ENCODE data around the gene EDAR. TPM values are rescaled to one million over a fixed set of nuclear protein-coding genes. Genes with fewer than 3 reads are reported as not detected.

EDAR gene
- total and polyA plus RNA-seq, 4 experiments from 2014 or later, result 3.0 to 6.3 (median 4.6) TPM

DNA sequence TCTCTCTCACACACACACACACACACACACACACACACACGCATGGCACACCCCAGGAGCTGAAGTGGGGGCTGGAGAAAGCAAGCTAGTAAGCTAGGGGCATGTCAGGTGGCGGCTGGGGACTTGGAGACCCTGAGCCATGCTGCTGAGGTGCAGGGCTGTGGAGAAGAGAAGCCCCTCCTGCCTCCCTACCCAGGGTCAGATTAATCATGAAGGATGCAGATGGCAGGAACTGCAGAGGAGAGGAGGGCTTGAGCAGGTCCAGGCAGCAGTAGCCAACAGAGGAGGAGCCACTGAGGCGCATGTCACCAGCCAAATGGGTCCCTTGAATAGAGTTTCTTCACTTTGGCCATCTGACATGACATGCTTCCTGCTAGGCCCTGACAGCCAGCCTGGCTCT lies 9.6 kb downstream of the EDAR start:
- no peak for DNase-seq
- Mint-ChIP-seq H3K4me3 (no peak overlapping the region), H3K9me3 (no peaks in the 10 kb centered on the region), H3K27me3 (no peaks in the 10 kb centered on the region), H3K27ac (peak overlapping the region in 3 of 7 donors; percentile 41 to 72 (median 61)), H3K4me1 (peaks cover 12 to 63% (median 41%) of the 10 kb centered on the region in 4 donors), H3K36me3 (no peaks in the 10 kb centered on the region)
- POLR2A ChIA-PET (ENCODE audit: partially characterized antibody), result interaction anchor here (1.2 kb wide), 1 partner anchor 11 kb away, joined by 3 read pairs; no protein-coding TSS in a partner anchor
- H3K4me3 ChIP-seq (ENCODE audit: low read length in 2 of 2), result no peak overlapping the region
- peaks cover 17% of the 10 kb centered on the region for H3K4me1 ChIP-seq (ENCODE audit: insufficient read depth, low read length)
- no peaks in the 10 kb centered on the region for H3K36me3 ChIP-seq (ENCODE audit: insufficient read depth, low read length)
- no peak overlapping the region for H3K27ac ChIP-seq (ENCODE audit: low read depth, low read length)
- H3K27me3 ChIP-seq (ENCODE audit: insufficient read depth, low read length), result no peaks in the 10 kb centered on the region
- H3K9me3 ChIP-seq (ENCODE audit: control insufficient read depth in 1 of 2, low read length in 2 of 2), result no peaks in the 10 kb centered on the region
- intact Hi-C loops (cut with micrococcal nuclease), result no loop called here
- CTCF ChIA-PET (ENCODE audit: partially characterized antibody), result interaction anchor here (2.5 kb wide), 1 partner anchor 10 kb away, joined by 13 read pairs; the partner anchor contains the start of gene EDAR

GRCh38 chr2:108978709-108979111 lies 10.3 kb downstream of the EDAR start:
- H3K4me3 Mint-ChIP-seq, result no peak overlapping the region
- Histone ChIP-seq H3K27ac (ENCODE audit: low read depth, low read length) (no peak overlapping the region), H3K4me3 (ENCODE audit: low read length in 2 of 2) (no peak overlapping the region), H3K4me1 (ENCODE audit: insufficient read depth, low read length) (peaks cover 21% of the 10 kb centered on the region), H3K9me3 (ENCODE audit: control insufficient read depth in 1 of 2, low read length in 2 of 2) (no peaks in the 10 kb centered on the region), H3K36me3 (ENCODE audit: insufficient read depth, low read length) (no peaks in the 10 kb centered on the region), H3K27me3 (ENCODE audit: insufficient read depth, low read length) (no peaks in the 10 kb centered on the region)
- no peak for DNase-seq
- H3K27ac Mint-ChIP-seq, result peak overlapping the region in 2 of 7 donors; percentile 42 to 52
- CTCF ChIA-PET (ENCODE audit: partially characterized antibody), result interaction anchor here (1.5 to 2.5 kb wide), 2 partner anchors 10 to 125 kb away, joined by 3 to 13 read pairs; partner anchors contain the start of gene EDAR
- no peaks in the 10 kb centered on the region for H3K27me3 Mint-ChIP-seq
- H3K36me3 Mint-ChIP-seq, result no peaks in the 10 kb centered on the region
- no peaks in the 10 kb centered on the region for H3K9me3 Mint-ChIP-seq
- H3K4me1 Mint-ChIP-seq, result peaks cover 13 to 61% (median 41%) of the 10 kb centered on the region in 4 donors
- POLR2A ChIA-PET (ENCODE audit: partially characterized antibody), result interaction anchor here (1.2 kb wide), 1 partner anchor 10 kb away, joined by 3 read pairs; no protein-coding TSS in a partner anchor
- intact Hi-C loops (cut with micrococcal nuclease), result no loop called here

DNA sequence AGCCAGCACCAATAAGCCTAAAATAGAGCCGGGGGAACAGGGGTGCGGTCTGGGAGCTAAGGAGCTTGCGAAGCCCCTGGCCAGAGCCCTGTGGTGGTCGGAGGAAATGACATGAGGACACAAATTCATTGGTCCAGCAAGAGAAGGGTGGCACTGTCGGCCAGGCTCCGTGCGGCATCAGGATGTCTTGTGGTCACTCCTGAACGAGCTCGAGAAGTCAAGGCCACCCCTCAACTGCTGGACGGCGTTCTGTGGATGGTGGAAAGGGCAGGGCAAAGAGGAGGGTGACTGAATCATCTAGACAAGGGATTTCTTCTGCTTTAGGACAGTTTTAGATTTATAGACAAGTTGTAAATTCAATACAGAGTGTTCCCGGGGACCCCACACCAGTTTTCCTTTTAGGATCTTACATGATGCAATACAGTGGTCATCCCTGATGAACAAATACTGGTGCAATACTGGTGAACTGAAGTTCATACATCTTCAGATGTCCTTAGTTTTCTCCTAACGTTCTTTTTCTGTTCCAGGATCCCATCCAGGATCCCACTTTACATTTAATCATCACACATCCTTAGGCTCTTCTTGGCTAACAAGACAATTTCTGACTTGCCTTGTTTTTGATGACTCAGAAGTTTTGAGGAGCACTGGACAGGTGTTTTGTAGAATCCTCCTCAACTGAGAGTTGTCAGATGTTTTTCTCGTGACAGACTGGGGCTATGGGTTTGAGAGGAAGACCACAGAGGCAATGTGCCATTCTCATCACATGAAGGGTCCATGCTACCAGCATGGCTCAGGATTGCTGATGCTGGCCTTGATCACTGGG lies 13.2 kb downstream of the EDAR start:
- H3K36me3 ChIP-seq (ENCODE audit: insufficient read depth, low read length), result no peaks in the 10 kb centered on the region
- no peaks in the 10 kb centered on the region for H3K9me3 ChIP-seq (ENCODE audit: control insufficient read depth in 1 of 2, low read length in 2 of 2)
- H3K27ac Mint-ChIP-seq, result peak overlapping the region in 2 of 7 donors; percentile 17 to 31
- POLR2A ChIA-PET (ENCODE audit: partially characterized antibody), result no interaction called here
- CTCF ChIA-PET (ENCODE audit: partially characterized antibody), result interaction anchor here (0.9 to 1.9 kb wide), 3 partner anchors 9 to 127 kb away, joined by 3 to 4 read pairs (median 4); no protein-coding TSS in a partner anchor
- no peak overlapping the region for H3K4me3 Mint-ChIP-seq
- no peaks in the 10 kb centered on the region for H3K27me3 ChIP-seq (ENCODE audit: insufficient read depth, low read length)
- intact Hi-C loops (cut with micrococcal nuclease), result no loop called here
- DNase-seq, result no peak
- no peaks in the 10 kb centered on the region for H3K9me3 Mint-ChIP-seq
- peaks cover 9% of the 10 kb centered on the region for H3K4me1 ChIP-seq (ENCODE audit: insufficient read depth, low read length)
- no peaks in the 10 kb centered on the region for H3K27me3 Mint-ChIP-seq
- peaks cover 7 to 51% (median 32%) of the 10 kb centered on the region in 4 donors for H3K4me1 Mint-ChIP-seq
- H3K36me3 Mint-ChIP-seq, result no peaks in the 10 kb centered on the region
- H3K4me3 ChIP-seq (ENCODE audit: low read length in 2 of 2), result no peak overlapping the region
- no peak overlapping the region for H3K27ac ChIP-seq (ENCODE audit: low read depth, low read length)

GRCh38 chr2:108974674-108975073 lies 14.3 kb downstream of the EDAR start:
- H3K27me3 ChIP-seq (ENCODE audit: insufficient read depth, low read length), result no peaks in the 10 kb centered on the region
- Mint-ChIP-seq H3K4me1 (peaks cover 12 to 62% (median 34%) of the 10 kb centered on the region in 4 donors), H3K27me3 (no peaks in the 10 kb centered on the region), H3K9me3 (no peaks in the 10 kb centered on the region), H3K36me3 (no peaks in the 10 kb centered on the region), H3K27ac (peak overlapping the region in 2 of 7 donors; percentile 52 to 72), H3K4me3 (peak overlapping the region in 6 of 8 donors; percentile 5 to 60 (median 35))
- ChIA-PET CTCF (ENCODE audit: partially characterized antibody) (interaction anchor here (0.7 to 1.9 kb wide), 6 partner anchors 10 to 128 kb away, joined by 3 to 4 read pairs (median 3); no protein-coding TSS in a partner anchor), POLR2A (ENCODE audit: partially characterized antibody) (interaction anchor here (1.0 kb wide), 1 partner anchor 57 kb away, joined by 3 read pairs; no protein-coding TSS in a partner anchor)
- no peak overlapping the region for H3K4me3 ChIP-seq (ENCODE audit: low read length in 2 of 2)
- no peak overlapping the region for H3K27ac ChIP-seq (ENCODE audit: low read depth, low read length)
- H3K9me3 ChIP-seq (ENCODE audit: control insufficient read depth in 1 of 2, low read length in 2 of 2), result no peaks in the 10 kb centered on the region
- peaks cover 9% of the 10 kb centered on the region for H3K4me1 ChIP-seq (ENCODE audit: insufficient read depth, low read length)
- no peaks in the 10 kb centered on the region for H3K36me3 ChIP-seq (ENCODE audit: insufficient read depth, low read length)
- DNase-seq, result peak in 1 of 5 donors; percentile 8
- intact Hi-C loops (cut with micrococcal nuclease), result no loop called here

GRCh38 chr2:108972663-108973062 lies 16.4 kb downstream of the EDAR start:
- ChIA-PET CTCF (ENCODE audit: partially characterized antibody) (interaction anchor here (5.5 kb wide), 1 partner anchor 16 kb away, joined by 32 read pairs; the partner anchor contains the start of gene EDAR), POLR2A (ENCODE audit: partially characterized antibody) (no interaction called here)
- H3K27me3 Mint-ChIP-seq, result no peaks in the 10 kb centered on the region
- peaks cover 25% of the 10 kb centered on the region for H3K4me1 ChIP-seq (ENCODE audit: insufficient read depth, low read length)
- peaks cover 27 to 76% (median 51%) of the 10 kb centered on the region in 4 donors for H3K4me1 Mint-ChIP-seq
- no peak overlapping the region for H3K4me3 ChIP-seq (ENCODE audit: low read length in 2 of 2)
- no peak overlapping the region for H3K4me3 Mint-ChIP-seq
- no peaks in the 10 kb centered on the region for H3K9me3 ChIP-seq (ENCODE audit: control insufficient read depth in 1 of 2, low read length in 2 of 2)
- no peaks in the 10 kb centered on the region for H3K36me3 Mint-ChIP-seq
- H3K27ac ChIP-seq (ENCODE audit: low read depth, low read length), result no peak overlapping the region
- no peak overlapping the region for H3K27ac Mint-ChIP-seq
- no peaks in the 10 kb centered on the region for H3K36me3 ChIP-seq (ENCODE audit: insufficient read depth, low read length)
- H3K9me3 Mint-ChIP-seq, result no peaks in the 10 kb centered on the region
- no peaks in the 10 kb centered on the region for H3K27me3 ChIP-seq (ENCODE audit: insufficient read depth, low read length)
- intact Hi-C loops (cut with micrococcal nuclease), result no loop called here
- DNase-seq, result no peak

DNA sequence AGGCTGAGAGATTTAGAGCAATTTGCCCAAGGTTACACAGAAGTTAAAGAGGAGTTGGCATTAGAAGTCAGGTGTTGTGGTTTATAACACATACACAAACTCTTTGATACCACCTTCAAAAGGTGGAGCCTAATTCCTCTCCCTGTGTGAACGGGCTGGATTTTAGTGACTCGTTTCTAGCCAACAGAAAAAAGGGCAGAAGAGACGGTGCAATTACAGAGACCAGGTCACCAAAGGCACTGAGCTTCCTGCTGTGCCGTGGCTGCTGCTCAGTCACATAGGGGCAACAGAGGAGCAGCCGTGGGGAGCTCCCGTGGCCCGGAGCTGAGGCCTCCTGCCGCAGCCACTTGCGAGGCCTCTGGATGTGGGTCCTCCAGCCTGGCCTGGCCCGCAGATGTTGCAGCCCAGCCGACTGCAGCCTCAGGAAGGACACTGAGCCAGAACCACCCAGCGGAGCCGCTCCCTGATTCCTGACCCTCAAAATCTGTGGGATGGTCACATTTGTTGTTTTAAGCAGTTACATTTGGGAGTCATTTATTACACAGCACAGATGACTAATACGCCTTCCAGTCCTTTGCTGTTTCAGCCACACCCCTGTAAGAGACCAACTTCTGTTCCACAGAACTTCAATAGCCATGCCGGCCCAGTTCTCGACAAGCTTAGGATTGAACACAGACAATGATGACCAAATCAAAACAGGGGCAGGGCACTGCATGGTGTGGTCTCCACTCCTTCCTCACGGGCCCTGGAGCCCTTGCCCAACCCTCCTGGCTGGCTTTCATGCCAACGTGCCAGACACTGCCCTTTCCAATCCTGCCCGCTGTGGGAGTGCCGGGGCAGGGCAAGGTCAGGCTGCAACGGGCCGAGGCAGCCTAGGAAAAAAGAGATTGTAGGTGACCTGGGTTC lies 17.1 kb downstream of the EDAR start:
- Mint-ChIP-seq H3K27me3 (no peaks in the 10 kb centered on the region), H3K9me3 (no peaks in the 10 kb centered on the region), H3K4me3 (peak overlapping the region in 5 of 8 donors; percentile 1 to 53 (median 34)), H3K36me3 (no peaks in the 10 kb centered on the region), H3K4me1 (peaks cover 28 to 81% (median 58%) of the 10 kb centered on the region in 4 donors), H3K27ac (peak overlapping the region in 4 of 7 donors; percentile 13 to 55 (median 42))
- peaks cover 26% of the 10 kb centered on the region for H3K4me1 ChIP-seq (ENCODE audit: insufficient read depth, low read length)
- H3K27me3 ChIP-seq (ENCODE audit: insufficient read depth, low read length), result no peaks in the 10 kb centered on the region
- intact Hi-C loops (cut with micrococcal nuclease), result no loop called here
- POLR2A ChIA-PET (ENCODE audit: partially characterized antibody), result interaction anchor here (1.0 kb wide), 1 partner anchor 60 kb away, joined by 3 read pairs; no protein-coding TSS in a partner anchor
- H3K36me3 ChIP-seq (ENCODE audit: insufficient read depth, low read length), result no peaks in the 10 kb centered on the region
- H3K4me3 ChIP-seq (ENCODE audit: low read length in 2 of 2), result no peak overlapping the region
- DNase-seq, result no peak
- H3K9me3 ChIP-seq (ENCODE audit: control insufficient read depth in 1 of 2, low read length in 2 of 2), result no peaks in the 10 kb centered on the region
- H3K27ac ChIP-seq (ENCODE audit: low read depth, low read length), result no peak overlapping the region
- CTCF ChIA-PET (ENCODE audit: partially characterized antibody), result interaction anchor here (5.5 kb wide), 1 partner anchor 16 kb away, joined by 32 read pairs; the partner anchor contains the start of gene EDAR
